Measurements from ENCODE around the gene MDN1.
"Not testable (repeated sequence)": the region's sequence is repeated elsewhere in the genome, so short reads cannot be mapped to it uniquely, and the experiment has no call there.

MDN1 gene

DNA sequence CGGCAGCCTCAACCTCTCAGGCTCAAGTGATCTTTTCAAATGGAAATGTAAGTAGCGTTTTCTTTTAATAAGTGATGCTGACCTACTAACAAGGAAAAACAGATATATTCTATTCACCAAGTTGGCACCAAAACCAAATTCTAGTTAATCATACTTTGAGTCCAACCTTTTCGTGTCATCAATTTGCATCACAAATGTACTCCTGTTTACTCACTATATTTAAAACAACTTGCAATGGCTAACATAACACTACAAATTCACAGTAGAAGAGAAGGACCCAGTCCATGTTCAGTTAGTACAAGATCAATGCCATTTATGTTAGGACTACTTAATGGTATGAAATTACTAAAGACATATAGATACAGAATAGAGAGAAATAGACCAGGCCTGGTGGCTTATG is 50.0 kb downstream of the MDN1 start:
- DNase-seq, result no peak

DNA sequence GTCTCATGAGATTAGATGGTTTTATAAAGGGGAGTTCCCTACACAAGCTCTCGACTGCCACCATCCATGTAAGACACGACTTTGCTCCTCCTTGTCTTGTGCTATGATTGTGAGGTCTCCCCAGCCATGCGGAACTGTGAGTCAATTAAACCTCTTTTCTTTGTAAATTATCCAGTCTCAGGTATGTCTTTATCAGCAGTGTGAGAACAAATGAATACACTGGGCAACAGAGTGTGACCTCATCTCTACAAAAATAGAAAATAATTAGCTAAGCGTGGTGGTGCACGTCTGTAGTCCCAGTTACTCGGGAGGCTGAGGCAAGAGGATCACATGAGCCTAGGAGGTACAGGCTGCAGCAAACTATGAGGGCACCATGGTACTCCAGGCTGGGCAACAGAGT is 51.3 kb downstream of the MDN1 start:
- no peak for DNase-seq

DNA sequence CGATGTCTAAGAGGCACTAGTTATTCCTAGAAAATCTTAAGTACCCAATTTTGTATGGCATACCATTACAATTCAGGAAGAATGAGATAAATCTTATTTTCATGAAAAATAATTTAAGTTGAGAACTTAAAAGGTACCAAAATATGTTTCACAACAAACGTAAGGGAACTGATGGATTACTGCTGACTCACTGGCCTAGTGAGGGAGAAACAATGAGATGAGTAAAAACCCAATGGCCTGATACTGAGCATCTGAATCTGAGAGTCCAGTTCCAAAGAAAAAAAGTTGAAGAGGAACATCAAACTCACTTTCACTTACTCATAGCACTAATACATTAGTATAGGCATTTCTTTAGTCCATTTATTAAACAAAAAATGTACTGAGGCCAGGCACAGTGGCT is 56.0 kb downstream of the MDN1 start:
- no peak for DNase-seq

DNA sequence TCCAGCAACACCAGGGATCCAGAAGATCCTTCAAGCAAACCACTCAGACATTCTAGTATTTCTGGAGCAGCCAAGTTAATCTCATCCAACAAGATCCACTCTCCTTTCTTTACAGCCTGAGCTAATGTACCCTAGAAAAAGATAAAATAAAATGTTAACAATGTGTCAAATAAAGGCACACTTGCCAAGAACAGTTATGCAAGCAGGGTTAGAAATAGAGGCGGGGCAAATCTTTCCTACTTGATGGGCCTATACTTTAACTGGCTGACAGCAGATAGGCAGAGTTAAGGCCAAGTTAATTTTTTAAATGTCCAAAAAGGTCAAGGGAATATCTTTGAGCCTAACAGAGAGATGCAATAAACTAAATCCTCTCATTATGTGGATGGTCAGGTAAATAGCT is 60.8 kb downstream of the MDN1 start:
- DNase-seq, result no peak

DNA sequence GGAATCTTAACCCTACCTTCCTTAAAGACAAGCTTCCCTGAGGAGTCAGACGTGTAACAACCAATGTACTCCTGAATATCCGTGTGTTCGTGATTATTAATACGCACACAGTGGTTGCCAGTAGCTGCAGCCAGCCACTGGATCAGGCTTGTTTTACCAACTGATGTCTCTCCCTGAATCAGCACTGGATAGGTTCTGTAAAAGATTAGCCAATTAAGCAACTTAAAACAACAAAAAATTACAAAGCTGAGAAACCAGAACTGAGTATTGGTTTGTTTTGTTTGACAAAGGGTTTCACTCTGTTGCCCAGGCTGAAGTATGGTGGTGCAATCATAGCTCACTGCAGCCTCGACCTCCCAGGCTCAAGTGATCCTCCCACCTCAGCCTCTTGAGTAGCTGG is 69.3 kb downstream of the MDN1 start:
- no peak for DNase-seq

DNA sequence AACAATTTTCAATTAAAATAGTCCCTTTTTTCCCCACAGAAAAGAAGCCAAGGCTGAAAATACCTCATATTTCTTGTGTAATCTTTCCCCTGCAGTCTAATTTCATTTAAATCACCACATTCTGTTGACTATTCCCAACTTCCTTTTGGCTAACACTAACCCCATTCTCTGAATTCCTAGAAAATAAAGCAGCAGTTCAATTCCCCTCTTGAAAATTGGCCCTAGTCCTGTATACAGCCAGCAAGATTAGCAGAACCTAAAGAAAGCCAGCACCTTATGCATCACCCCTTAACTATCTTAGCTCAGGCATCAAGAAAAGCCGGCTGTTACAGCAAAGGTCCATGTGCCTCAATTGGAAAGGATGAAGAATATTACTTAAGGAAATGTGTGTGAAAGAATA is 69.7 kb downstream of the MDN1 start:
- DNase-seq, result no peak

DNA sequence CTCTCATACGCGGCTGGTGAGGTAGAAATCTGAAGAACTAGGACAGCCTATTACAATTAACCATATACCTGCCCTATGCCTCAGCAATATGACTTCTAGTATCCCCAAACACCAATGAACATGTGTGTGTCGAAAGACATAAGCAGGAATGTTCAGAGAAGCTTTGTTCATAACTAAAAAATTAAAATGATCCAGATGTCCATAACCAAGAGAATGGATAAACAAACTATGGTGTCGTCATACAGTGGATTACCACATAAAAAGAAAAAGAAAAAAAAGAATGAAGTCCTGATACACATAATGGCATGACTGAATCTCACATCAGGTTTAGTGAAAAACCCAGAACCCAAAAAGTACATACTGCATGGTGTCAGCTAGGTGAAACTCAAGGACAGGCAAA is 73.9 kb downstream of the MDN1 start:
- no peak for DNase-seq

DNA sequence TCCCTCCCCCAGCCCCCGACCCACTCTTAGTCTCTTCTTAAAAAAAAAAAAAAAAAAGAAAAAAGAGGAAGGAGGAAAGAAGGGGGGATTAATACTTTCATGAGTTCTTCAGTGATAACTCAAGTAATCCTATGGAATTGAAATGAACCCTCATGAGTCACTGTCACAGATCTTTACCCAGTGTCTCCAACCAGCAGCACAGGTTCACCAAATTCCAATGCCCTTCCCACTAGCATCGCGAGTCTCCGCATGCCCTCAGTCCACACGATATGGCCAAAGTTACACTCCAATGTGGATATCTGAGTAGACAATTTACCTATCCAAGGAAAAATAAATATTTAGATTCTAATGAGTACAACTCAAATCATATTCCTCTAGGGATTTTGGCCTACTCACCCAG is 74.5 kb downstream of the MDN1 start:
- no peak for DNase-seq

DNA sequence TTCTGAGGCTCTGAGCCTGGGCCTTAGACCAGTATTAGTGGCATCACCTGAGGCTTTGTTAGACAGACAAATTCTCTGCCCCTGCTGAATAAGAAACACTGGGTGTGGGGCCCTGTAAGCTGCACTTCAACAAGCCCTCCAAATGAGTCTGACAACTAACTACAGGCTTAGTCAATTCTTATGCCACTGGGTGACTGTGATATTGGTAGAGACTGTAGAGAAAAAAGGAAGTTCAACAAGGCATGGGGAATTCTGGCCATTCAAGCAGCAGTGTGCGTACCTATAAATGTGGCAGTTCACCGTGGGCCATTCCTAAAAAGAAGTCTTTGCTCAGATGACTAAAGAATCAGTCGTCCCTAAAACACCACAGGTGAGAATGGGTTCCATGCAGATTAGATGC is 82.7 kb downstream of the MDN1 start:
- peak in 1 of 2 donors; percentile 7 for DNase-seq

DNA sequence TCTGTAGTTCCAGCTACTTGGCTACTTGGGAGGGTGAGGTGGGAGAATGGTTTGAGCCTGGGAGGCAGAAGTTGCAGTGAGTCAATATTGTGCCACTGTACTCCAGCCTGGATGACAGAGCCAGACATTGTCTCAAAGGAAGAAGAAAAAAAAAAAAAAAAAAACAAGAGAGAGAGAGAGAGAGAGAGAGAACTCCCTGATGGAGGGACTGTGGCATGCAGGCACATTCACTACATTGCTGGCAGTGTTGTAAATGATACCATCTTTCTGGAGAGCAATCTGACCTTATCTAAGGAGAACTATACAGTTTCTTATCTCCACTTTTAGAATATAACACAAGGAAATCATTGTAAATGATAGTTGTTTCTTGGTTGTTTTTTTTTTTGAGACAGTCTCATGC is 85.1 kb downstream of the MDN1 start:
- no peak for DNase-seq

DNA sequence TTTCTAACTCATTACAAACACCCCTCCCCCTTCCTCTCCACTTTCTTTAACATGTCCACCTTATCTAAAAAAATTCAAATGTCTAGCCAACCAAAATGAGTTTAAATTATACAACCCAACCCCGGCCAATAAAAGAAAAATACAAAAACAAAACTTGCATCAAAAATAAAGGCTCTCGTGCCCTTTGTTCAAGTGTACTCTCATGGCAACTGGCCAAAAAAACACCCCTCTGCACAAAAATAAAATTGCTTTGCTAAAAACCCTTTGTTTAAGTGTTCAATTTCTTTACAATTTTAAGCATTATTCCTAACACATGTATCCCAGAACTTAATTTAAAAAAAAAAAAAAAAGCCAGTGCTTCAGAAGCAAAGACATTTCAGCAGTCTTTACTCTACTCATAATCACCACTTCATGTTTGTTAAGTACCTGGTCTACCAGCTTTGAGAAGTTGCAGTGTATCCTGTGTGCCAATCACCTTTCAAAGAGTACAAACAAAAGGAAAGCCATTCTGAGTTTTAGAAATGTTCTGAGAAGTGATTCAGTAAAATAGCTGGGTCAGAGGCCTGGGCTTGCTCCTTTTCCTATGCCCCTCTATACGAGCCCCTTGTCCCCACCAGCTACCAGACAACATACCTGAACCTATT is 87.5 kb downstream of the MDN1 start:
- DNase-seq, result no peak

DNA sequence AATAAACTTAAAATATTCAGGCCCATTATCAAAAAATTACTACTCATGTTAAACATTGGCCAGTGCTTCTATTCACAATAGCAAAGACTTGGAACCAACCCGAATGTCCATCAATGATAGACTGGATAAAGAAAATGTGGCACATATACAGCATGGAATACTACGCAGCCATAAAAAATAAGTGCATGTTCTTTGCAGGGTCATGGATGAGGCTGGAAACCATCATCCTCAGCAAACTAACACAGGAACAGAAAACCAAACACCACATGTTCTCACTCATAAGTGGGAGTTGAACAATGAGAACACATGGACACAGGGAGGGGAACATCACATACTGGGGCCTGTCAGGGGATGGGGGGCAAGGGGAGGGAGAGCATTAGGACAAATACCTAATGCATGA is 88.3 kb downstream of the MDN1 start:
- DNase-seq, result not testable (repeated sequence)

DNA sequence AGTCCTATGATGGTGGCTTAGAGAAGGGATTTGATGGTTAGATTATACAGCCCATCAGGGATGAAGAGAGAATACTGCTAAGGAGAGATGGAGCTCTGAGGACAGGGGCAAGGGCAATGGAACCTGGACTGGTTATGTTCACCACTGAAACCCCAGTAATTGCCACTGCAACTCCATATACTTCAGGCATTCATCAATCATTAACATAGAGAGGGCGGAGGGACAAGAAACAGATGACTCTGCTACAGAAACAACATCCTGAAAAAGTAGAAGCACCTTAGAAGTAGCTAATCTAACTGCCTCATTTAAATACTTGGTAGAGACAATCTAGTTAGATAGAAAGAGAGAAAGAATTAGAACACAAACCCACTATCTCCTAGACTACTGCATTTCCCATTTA is 89.8 kb downstream of the MDN1 start:
- DNase-seq, result no peak

DNA sequence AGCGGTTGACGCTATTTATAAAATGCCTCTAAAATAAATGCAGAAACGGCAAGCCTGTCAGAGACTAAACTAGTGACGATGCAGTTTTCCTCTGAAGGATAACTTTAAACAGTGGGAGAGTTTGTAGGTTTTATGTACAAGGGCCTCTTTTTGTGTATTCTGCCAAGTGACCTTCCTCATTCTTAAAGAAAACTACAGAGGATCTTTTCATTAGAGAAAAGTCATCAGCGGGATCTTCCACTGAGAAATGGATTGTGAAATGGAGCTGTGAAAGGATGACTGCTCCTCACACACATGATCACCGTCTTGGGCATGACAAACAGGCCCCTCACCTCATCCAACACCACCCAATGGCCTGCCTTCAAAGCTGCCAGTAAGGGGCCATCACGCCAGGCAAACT is 92.1 kb downstream of the MDN1 start:
- no peak for DNase-seq

DNA sequence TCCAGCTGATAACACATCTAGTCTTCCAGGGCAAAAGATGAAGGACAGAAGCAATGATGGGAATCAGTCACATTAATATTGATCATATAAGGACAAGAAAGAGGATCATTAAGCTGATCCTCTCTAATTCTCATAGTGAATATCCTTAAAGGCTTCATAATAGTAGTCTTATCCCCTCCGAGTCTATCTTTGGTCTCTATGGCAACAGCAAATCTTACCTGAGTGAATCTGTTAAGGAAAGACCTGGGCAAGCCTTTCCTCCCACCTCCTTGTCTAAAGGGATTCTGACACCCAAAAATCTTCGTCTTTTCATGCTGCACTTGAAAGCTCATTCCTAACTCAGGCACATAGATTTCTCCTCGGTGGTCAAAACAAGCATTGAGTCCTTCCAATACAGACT is 94.6 kb downstream of the MDN1 start:
- no peak for DNase-seq

DNA sequence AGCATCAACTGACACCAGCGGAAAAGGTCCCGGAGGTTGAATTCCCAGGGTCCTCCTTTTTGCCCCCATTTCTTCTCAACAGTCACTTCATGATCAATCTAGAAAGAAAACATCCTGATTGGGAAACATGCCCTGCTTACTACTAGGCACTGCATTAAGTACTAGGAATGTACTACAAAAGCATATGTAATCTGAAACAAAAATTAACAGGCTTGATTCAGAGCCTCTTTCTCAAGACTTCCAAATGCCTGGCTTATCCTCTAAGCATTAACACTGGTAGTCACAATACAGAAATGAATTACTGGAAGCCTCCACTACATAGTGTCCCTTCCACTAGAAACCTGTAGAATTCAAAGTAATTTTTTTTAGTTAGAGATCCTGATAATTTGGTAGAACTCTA is 96.5 kb downstream of the MDN1 start:
- no peak for DNase-seq

DNA sequence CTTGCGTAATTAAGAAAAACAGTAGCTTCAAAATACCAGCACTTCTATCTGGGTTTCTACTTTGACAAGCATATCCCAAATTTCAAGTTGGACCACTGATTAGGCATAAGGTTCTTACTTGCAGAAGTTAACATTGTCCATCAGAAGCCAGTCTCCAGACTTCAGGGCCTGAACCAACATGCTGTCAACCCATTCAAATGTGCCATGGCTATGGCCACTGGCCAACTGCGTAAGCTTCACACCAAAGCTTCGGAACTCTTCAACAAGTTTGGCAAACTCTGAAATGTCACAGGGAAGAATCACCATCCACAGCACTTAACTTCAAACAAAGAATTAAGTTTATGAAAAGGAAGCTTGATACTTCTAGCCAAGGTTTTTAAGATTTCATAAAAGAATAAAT is 103.1 kb downstream of the MDN1 start:
- no peak for DNase-seq

DNA sequence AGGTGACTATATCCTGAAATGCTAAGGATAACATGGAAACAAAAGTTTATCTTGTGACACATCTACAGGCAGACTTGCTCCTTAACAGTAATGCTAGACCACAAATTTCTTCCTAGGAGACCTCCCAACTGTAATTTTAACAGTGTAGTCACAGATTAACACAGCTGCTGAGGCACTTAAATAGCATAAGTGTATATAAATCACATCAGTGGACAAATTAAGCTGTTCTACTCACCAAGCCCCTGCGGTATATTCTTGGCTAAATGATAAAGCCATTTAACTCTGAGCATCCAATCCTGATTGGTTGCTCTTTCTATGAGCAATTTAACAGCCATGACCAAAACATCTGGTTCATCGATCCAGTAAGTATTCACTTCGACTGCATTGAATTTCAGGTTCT is 107.8 kb downstream of the MDN1 start:
- no peak for DNase-seq

DNA sequence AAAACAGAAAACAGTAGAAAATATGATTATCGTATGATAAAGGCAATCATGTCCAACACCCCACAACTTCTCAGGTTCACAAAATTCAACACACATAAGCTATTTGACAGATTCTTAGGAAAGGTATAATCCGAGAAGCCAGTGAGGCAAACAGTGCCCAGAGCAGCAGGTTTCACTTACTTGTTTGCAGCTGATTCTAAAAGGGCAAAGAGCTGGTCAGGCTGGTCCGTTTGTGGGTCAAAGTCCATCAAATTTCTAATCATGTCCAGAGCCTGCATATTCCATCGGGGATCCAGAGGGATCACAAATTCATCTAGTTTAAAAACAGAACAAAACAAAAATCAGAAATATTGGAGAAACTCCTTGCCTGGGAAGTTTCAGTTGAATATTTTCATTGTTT is 111.3 kb downstream of the MDN1 start:
- no peak for DNase-seq

DNA sequence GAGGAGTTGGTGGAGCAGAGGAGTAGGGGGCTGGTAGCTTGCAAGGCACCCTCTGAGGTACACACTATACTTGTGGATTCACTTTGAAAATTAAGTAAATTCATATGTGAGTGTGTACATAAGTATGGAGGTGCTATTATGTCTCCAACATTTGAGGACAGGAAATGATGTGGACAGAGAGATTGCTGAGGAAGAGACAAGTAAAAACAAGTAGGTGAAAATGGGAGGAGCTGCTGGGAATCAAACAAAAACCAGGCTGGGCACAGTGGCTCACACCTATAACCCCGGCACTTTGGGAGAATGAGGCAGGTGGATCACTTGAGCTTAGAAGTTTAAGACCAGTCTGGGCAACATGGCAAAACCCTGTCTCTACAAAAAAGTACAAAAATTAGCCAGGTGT is 111.8 kb downstream of the MDN1 start:
- DNase-seq, result no peak

DNA sequence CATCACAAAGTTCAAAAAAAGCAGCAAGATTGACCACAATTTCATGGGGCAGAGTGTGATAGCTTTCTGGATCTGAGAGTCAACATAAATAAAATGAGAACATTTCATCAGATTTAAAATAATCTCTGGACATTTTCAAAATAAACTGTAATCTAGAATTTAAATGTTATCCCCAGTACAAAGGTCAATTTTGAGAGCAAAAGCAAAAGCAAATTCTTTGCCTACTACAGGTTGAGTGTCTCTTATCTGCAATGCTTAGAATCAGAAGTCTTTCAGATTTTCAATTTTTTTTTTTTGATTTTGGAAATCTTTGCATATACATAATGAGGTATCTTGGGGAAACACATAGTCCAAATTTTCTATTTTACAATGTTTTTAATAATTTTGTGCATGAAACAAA is 113.5 kb downstream of the MDN1 start:
- DNase-seq, result no peak

DNA sequence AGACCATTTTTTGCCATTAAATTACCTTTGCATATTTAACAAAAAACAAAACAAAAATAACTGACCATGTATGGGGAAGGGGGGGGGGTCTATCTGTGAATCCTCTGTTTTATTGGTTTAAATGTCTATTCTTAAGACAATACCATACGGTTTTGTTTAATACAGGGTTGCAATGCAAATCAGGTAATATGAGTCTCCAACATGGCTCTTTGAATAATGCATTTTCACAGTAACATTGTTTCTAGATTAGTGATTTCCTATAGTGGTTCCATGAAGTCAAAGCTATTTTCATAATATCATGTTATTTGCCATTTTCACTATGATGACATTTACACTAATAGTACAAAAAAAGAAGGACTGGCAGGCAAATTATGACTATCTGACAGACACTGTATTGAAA is 116.3 kb downstream of the MDN1 start:
- DNase-seq, result no peak

DNA sequence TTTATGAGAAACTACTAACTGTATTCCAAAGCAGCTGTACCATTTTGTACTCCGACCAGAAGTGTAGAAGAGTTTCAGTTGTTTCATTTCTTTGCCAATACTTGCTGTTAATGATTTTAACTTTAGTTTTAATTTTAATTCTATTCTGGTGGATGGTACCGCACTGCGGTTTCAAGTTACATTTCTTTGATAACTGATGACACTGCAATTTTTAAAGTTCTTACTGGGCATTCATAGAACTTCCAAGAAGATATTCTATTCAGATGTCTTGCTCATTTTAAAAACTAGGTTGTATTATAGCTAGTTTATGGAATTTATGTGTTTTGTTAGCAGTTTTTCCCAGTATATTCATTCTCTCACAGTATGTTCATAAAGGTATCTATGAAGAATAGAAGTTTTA is 117.2 kb downstream of the MDN1 start:
- DNase-seq, result no peak

DNA sequence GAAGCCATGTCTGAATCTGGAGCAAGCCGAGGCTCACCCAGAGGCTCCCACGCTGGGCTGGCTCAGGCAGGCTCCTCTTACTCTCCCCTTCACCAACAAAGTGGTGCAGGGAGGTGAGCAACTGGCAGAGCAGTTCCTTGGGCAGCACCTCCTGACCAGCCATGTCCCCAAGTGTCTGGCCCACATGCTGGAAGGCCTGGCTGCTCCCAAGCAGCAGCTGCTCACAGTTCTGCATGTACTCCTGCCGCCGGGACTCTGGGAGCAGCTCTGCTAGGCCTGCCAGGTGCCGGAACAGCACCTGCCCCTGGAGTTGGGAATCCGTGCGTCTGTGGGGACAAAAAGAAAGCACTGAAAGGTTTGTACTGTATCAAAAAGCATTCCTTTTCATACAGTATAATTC is 123.9 kb downstream of the MDN1 start:
- DNase-seq, result no peak

DNA sequence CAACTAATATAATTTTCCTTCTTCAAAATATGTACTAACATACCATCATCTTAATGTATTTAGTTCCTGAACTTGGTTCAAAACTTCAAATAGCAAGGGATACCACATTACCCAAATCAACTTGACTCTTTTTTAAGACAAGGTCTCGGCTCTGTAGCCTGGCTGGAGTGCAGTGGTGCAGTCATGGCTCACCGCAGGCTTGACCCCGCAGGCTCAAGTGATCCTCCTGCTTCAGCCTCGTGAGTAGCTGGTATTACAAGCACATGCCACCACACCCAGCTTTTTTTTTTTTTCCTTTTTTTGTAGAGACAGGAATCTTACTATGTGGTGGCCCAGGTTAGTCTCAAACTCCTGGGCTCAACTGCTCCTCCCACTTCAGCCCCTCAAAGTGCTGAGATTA is 125.2 kb downstream of the MDN1 start:
- DNase-seq, result no peak

DNA sequence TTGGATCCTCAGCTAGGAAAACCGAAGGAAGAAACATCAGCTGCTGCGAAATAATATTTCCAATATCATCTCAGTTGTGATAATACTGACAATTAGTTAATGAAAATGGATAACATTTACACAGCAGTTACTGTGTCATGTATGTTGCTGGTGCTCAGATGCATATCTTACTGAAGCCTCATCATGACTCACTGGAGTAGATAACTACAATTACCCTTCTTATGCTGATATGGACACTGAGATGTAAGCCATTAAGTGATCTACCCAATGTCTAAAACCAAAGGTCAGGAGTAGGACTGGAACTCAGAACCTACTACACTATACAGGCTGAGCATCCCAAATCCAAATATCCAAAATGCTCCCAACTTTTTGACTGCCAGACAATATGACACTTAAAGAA is 126.4 kb downstream of the MDN1 start:
- DNase-seq, result no peak
